Activated CD4-positive, alpha-beta T cell treated with anti-CD3 and anti-CD28 coated beads for 1 hour (primary cell): ENCODE results near the gene BBS1.
"Not testable (repeated sequence)": the region's sequence is repeated elsewhere in the genome, so short reads cannot be mapped to it uniquely, and the experiment has no call there.

Source experiments
- DNase-seq: peaks from one replicate; pipeline ENCODE4 v3.0.0-alpha.2; 2020

Gene BBS1

DNA sequence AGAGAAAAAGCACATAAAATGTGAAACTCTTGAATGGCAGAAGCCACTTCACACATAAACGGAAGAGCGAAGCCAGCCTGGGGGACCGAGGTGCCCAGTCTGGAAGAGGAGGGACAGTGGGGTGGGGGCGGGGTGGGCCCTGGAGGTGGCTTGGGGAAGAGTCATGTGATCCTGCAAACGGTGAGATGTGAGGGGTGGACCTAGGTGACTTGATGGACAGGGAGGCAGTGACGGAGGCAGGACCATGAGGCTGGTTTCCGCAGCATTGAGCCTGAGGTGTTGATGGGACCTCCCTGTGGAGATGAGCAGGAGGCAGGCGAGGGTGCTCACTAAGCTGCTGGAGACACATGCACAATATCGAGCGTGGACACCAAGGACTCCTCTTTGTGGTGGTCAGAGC lies 18.6 kb downstream of the BBS1 start:
- no peak for DNase-seq

DNA sequence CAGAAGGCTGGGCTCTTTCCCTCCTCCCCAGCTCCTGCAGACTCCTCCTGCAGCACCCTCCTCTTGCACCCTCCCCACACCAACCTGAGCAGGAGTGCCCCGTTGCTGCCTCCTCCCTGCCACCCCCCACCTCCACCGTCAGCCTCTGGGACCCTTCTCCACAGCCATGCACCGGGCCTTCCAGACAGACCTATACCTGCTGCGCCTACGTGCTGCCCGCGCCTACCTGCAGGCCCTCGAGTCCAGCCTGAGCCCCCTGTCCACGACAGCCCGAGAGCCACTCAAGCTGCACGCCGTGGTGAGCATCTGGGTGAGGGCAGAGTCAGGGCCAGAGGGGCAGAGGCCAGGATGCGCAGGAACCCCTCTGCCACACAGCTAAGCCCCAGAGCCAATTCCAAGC lies 19.2 kb downstream of the BBS1 start:
- no peak for DNase-seq

DNA sequence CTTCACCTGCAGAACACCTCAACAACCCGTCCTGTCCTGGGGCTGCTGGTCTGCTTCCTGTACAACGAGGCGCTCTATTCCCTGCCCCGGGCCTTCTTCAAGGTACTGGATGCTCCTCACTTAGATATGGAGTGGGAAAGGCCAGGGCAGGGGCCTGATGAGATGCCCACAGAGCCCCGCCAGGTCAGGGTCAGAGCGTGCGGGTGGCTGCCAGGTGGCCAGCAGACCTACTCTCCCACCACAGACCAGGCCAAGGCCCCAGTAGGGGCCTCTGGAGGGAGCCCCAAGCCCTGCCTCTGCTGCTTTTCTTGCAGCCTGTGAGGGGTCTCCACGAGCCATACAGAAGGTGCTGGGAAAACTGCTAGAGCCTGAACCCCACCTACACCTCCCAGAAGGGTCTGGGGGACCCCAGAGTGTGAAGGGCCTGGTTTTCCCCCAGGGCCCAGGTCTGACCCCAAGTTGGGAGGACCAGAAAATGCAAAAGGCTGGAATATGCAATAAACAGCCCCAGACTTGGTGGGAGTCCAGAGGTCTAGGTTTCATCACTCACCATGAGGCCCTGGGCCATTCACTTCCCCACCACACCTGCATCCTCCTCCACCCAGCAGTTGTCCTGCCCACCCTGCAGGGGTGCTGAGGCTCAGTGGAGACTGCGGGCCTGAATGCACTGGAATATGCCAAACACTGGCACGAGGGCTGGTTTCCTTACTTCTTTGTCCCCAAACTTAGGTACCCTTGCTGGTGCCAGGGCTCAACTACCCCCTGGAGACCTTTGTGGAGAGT lies 20.7 kb downstream of the BBS1 start:
- no peak for DNase-seq

DNA sequence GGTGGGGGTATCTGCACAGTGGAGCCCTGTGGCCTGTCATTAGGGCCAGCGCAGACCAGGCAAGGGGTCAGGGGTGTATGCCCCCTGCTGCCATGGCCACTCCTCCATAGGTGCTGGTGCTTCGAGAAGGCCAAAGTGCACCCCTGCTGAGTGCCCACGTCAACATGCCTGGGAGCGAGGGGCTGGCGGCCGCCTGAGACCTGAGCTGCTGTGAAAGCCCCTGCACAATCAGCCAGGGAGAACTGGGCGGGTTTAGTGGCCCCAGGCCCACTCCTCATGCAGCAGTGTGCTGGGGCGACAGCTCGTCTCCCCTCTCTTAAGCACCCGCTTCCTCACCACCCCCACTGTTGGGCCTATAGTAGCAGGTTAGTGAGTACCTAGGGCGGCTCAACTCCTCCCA lies 21.4 kb downstream of the BBS1 start:
- DNase-seq, result no peak

DNA sequence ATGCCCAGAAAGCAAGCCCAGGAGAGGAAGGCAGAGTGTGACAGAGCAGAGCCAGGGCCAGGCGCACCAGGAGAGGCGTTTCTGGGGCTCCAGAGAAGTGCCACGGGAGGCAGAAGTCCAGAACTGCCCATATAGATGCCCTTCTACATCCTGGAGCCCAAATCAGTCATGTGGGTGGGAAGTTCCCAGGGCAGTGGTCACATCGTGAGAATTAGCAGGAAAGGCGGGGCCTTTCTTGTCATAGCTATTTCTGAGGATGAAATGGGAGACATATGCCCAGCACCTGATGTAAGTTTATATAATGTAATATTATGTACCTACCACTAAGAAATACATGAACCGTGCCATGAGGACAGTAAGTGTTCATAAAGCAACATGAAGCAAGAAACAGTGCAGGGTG lies 22.3 kb downstream of the BBS1 start:
- no peak for DNase-seq

DNA sequence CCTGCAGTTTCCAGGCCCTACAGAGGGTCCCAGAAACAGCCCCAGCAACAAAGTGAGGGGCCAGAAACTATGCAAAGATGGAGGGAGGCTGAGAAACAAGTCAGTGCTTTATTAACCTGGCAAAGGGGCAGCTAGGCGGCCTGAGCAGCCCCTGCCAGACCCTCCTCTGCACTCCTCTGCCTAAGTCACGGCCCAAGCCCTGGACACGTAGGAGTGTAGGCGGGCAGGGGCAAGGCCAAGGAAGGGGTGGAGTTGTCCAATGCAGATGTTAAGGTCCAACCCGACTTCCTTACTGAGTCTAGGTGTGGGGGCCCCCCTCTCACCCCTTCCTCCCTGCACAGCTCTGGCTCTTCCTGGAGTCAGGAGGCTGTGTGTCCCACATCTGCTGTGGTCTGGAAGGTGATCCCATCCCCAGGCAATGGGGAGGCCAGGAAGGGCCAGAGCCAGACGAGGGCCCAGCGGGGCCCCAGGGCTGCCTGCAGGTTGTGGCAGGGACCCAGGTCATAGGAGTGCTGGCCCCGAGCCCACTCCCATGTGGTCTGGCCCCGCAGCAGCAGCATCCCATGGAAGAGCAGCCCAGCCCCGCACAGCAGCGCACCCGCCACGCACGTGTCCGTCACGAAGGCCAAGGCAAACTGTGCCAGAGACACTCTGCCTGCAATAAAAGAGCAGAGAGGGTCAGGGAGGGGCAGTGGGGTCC lies 28.9 kb downstream of the BBS1 start:
- DNase-seq, result no peak

DNA sequence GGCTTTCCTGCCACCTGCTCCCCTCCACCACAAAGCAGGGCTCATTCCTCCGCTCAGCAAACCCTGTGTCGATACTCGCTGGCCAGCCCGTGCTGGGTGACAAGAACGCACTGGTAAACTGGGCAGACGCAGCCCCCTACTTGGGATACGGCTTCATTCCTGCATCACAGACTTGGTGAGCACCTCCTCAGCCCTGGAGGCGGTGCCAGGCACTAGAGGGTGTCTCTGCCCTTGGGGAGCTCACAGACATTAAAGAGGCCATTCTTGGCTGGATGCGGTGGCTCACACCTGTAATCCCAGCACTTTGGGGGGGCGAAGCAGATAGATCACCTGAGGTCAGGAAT lies 29.4 kb downstream of the BBS1 start:
- no peak for DNase-seq

DNA sequence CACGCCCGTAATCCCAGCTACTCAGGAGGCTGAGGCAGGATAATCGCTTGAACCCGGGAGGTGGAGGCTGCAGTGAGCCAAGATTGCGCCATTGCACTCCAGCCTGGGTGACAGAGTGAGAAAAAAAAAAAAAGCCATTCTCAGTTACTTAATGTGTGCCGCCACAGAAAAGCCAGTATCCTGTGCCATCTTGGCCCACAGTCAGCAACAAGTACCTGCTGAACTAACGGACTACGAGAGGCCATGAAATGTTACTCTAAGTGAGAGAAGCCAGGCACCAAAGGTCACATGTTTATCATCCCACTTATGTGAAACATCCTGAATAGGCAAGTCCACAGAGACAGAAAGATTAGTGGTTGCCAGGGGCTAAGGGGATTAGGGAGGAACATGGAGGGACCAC lies 30.2 kb downstream of the BBS1 start:
- not testable (repeated sequence) for DNase-seq

DNA sequence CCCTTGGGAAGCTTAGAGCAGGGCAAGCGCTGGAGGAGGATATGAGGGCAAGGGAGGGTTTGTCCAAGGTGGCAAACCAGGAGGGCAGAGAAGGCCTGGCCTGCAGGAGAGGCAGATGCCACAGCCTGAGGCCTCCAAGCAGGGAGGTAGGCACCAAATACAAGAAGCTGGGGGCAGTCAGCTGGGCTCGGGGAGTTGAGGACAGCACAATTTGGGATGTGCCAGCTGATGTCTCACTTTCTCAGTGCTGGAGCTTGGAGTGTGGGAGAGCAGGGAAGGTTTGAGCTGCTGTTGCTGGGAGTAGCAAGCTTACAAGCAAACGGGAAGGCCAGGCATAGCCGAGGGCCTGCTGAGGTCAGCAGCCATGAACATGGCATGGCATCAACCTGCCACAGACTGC lies 31.5 kb downstream of the BBS1 start:
- DNase-seq, result no peak

DNA sequence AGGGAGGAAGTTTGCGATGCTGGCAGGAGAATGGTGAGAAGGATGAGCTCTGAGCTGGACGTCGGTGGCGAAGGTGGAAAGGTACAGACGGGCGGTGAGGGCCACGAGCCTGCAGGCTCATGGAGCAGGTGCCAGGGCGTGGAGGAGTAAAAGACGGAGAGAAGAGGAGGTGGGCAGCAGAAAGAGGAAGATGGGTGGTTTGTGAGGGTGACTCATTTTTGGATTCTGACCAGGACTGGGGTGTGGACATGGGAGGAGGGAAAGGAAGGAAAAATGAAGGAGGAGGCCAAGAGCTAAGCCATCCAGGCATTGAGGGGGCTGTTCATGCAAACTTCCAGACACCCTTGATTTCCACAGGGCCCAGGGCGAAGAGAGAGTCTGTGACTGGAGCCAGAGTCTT lies 31.9 kb downstream of the BBS1 start:
- DNase-seq, result no peak

DNA sequence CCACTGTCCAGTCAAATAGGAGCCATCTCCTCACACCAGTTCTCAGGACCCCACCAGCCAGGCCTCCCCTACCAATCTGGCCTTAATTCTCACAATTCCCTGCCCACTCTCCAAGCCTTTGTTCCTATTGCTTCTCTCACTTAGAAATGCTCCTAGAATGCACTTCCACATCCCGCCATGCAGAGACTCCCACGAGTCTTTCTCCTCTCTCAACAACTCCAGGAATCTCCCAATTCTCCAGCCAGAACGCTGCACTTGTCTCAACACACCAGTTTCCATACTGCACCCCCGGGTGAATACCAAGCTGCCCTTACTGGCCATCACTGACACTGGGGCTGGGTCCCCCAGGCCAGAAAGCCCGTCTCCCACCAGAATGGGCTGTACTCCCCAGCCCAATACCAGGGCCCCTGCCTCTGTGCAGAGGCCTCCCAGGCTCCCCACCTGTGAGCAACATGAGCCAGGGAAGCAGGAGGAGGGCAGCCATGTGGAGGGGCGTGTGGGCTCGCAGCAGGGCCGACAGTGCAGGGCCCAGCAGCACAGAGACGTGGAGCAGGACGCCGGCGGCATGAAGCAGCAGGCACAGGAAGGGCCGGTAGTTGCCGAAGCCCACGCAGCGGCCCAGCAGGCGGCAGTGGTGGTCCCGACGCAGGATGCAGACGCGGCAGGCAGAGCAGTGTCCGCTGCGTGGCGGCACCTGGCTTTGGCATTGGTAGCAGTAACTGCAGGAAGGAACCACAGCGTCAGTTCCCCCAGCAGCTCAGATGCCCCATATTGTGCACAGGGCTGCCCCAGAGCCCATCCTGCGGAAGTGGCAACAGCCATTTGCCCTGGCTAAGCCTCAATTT lies 33.0 kb downstream of the BBS1 start:
- peak; percentile 34 for DNase-seq

DNA sequence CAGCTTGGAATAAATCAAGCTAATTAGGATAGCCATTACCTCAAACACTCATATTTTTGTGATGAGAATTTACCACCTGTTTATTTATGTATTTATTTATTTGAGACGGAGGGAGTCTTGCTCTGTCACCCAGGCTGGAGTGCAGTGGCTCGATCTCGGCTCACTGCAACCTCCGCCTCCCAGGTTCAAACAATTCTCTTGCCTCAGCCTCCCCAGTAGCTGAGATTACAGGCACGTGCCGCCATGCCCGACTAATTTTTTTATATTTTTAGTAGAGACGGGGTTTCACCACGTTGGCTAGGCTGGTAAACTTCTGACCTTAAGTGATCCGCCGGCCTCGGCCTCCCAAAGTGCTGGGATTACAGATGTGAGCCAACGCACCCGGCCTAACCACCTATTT lies 34.5 kb downstream of the BBS1 start:
- DNase-seq, result not testable (repeated sequence)

DNA sequence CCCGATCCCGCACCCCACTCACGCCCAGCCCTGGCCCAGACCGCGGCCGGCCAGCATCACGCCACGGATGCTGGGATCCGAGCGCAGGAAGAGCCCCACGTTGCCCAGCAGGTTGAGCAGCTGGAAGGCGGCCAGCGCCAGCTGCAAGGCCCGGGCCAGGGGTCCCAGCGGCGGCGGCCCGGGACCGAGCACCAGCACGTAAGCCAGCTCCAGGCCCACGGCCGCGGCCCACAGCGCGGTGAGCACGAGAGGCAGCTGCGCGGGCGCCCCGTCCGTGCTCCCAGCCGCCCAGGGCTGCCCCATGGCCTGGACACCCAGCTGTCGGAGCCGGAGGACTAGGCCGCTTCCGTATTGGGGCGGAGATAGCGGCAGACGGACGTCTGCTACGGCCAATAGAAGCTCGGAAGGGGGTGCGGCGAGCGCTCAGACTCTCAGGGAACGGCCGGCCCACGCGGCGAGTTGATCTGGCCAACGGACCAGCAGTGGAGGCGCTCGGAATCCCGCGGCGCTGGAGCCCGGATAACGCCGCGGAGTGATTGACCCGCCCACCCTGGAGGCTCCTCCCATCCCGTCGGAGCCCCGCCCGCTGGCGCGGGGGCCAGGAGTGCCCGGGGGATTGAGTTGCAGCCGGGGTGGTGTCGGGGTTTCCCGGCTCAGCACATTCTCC lies 35.4 kb downstream of the BBS1 start, which contains the start of gene ZDHHC24:
TSS of gene ZDHHC24 (minus strand) at position 348 of the 667 bp plus-strand sequence. CDS start at position 303, 45 bp downstream.
- peak; percentile 61 for DNase-seq

DNA sequence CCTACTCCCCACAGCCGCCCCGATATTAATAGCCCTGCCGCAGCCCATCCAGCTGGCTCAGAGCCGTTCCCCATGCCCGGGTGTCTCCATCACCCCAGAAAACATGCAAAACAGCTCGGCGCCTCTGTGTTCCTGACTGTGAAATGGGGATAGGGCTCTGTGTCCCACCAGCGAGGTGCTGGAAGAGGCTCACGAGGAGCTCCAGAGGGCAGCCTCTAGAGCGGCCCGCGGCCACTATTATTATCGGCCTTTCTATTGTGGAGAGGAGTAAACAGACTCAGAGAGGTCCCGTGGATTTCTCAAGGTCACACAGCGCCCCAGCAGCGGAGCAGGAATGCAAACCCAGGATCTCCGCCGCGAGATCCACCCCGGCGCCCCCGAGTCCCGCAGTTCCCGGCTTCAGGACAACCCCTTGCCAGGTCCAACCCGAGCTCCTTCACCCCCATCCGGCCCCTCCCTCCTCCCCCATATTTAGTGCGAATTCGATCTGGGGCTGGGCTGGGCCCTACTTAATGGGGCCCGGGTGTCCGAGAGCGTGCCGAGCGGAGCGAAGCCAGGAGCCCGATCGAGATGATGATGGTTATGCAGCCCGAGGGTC lies 36.0 kb downstream of the BBS1 start, which contains the start of gene ACTN3:
TSS of gene ACTN3 (plus strand) at position 536 of the 598 bp plus-strand sequence. CDS start at position 571, 35 bp downstream.
- DNase-seq, result no peak

DNA sequence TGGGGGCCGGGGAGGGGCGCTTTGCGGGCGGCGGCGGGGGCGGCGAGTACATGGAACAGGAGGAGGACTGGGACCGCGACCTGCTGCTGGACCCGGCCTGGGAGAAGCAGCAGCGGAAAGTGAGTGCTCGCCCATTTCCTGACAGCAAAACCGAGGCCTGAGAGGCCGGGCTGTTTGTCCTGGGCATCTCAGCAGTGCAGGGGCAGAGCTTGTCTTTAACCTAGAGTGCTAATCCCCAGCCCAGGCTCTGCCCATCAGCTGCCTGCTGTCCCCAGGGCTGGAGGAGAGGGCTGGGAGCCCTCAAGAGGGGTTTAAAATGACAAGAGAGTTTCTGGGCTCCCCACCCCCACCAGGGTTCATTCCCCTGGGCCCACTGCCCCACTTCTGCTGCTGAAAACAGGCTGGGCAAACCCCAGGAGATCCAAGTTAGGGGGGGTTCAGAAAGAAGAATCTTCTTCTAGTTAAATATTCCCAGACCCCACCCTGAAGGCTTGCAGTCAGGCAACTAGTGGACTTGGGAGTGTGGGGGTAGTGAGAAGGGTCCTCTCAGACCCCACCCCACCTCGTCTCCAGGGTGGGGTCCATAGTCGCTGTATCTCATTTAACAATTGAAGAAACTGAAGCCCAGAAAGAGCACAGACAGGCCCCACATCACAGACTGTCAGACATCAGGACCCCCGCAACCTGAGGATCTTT lies 36.7 kb downstream of the BBS1 start:
- DNase-seq, result no peak

DNA sequence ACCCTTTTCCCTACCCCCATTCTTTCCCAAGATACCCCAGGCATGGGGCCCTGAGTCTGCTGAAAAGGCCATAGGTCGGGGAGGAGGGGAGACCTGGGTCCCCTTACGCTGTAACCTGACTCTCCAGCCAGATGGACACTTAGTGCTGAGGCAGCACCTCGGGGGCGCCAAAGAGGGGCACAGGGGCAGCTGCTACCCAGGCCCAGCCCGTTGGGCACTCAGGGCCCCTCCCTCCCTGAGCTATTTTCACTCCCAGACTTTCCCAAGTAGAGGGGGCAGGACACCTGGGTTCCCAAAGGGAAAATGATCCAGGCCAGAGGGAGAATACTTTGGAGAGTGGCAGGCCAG lies 37.2 kb downstream of the BBS1 start:
- DNase-seq, result no peak

DNA sequence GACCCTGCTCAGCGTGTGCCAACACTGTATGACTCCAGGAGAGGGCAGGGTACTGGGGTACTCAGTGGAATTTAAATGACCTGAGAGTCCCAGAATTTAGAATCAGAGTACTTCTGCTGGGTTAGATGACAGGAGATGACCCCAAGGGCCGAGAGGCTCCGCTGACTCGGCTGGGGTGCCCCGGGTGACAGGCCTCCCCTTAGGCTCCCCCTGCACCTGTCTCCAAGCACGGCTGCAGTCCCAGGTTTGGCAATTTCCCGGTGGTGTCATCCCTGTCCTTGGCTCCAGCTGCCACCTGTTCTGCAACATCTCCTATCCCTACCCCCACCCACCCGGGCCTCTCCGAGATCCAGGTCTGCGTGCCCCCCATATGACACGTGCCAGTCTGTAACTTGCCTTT lies 37.6 kb downstream of the BBS1 start:
- DNase-seq, result no peak

DNA sequence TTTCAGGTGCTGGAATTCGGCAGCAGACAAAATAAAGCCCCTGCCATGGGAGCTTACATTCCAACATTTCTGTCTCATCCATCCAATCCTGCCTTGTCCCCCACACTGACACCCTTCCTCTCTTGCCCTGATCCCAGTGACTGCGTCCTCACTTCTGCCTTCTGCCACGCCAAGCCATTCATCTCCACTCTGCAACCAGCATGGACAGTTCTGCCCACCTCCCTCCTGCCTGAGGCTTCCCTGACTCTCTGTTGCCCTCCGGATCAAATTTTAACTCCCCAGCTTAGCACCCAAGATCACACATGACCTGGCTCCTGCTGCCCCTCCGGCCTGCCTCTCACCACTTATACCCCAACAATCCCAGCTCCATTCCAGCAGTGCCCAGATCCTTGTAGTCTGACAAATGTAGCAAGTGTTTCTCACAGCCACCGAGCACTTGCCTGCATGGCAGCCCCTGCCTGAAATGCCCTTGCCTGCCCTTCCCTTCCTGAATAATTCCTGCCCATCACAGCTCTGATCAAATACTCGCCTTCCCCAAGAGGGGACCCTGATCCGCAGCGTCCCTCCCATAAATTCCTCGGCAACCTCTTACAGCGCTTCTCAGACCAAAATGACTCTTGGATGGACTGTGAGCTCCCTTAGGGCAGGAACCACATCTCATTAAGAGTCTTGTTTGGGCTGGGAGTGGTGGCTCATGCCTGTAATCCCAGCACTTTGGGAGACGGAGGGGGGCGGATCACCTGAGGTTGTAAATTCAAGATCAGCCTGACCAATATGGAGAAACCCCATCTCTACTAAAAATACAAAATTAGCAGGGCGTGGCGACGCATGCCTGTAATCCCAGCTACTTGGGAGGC lies 38.6 kb downstream of the BBS1 start:
- no peak for DNase-seq

DNA sequence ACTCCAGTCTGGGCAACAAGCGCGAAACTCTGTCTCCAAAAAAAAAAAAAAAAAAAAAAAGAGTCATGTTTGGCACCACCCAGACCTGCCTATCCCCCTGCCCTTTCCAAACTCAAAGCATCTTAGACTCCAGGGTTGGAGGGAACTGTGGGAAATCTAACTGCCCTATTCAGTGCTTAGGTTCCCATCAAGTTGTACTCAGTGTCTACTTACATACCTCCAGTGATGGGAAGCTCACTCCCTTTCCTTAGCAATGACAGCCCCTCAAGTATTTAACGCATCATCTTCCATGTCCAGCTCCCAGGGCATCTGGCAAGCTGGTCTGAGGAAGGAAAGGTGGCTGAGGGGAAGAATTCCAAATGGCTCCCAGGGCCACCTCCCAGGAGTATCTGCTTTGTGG lies 39.3 kb downstream of the BBS1 start:
- DNase-seq, result no peak

DNA sequence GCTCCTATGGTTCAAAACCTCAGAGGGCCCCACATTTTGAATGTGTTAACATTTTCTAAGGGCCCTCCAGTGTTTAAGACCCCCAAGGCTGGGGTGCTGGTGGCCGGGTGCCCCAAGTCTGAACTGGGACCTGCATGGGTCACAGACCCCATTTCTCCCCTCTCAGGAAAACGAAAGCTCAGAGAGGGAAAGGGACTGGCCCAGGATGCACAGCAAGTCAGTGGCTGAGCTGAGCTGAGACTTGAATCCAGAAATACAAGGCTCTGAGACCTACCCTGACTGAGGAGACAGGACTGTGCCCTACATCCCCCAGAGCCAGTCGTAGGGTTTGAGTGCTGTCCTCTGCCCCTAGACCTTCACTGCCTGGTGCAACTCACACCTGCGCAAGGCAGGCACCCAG lies 40.5 kb downstream of the BBS1 start:
- no peak for DNase-seq

DNA sequence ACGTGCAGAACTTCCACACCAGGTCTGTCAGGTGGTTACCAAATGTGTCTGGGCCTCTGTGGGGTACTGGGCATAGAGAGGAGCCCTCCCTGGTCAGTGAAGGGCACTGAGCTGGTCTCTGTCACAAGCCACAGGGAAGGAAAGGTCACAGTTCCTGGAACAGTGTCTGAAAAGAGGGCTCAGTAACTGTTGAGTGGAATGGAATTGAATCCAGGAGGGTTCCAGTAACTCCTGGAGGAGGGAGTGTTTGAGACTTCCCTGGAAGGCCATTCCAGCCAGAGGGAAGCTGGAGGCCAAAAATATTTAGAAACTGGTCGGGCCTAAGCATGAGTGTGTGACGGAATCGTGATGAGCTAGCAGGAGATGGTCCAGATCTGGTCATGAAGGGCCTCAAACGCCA lies 44.2 kb downstream of the BBS1 start:
- DNase-seq, result no peak
